CD4-positive, alpha-beta T cell treated with Interleukin-15 for 4 hours (primary cell): ENCODE data around the gene LRMDA.

Experiments used
- DNase-seq: peaks from one replicate; pipeline ENCODE4 v3.0.0-alpha.2; 2020; ENCODE audit warnings: low spot score

The LRMDA gene

GRCh38 chr10:76172020-76172419 is 740.6 kb downstream of the LRMDA start:
- DNase-seq, result no peak

- no peak for DNase-seq
Observed at GRCh38 chr10:76175533-76176165, 744.2 kb downstream of the LRMDA start.

- no peak for DNase-seq
Observed at GRCh38 chr10:76176166-76176550, 744.7 kb downstream of the LRMDA start.

- DNase-seq, result no peak
Observed at GRCh38 chr10:76177936-76178335, 746.5 kb downstream of the LRMDA start.

- no peak for DNase-seq
Observed at GRCh38 chr10:76178532-76179292, 747.3 kb downstream of the LRMDA start.

- no peak for DNase-seq
Observed at GRCh38 chr10:76179806-76180205, 748.4 kb downstream of the LRMDA start.

- DNase-seq, result no peak
Observed at GRCh38 chr10:76184647-76185046, 753.2 kb downstream of the LRMDA start.

GRCh38 chr10:76185471-76186301 is 754.3 kb downstream of the LRMDA start:
- DNase-seq, result no peak

- no peak for DNase-seq
Observed at GRCh38 chr10:76188216-76188615, 756.8 kb downstream of the LRMDA start.

- DNase-seq, result no peak
Observed at GRCh38 chr10:76190634-76191270, 759.3 kb downstream of the LRMDA start.

- no peak for DNase-seq
Observed at GRCh38 chr10:76191336-76191735, 759.9 kb downstream of the LRMDA start.

GRCh38 chr10:76192151-76192550 is 760.7 kb downstream of the LRMDA start:
- no peak for DNase-seq

- no peak for DNase-seq
Observed at GRCh38 chr10:76192694-76193320, 761.4 kb downstream of the LRMDA start.

GRCh38 chr10:76195654-76196390 is 764.4 kb downstream of the LRMDA start:
- DNase-seq, result no peak

GRCh38 chr10:76197293-76197692 is 765.9 kb downstream of the LRMDA start:
- DNase-seq, result no peak

GRCh38 chr10:76198287-76199035 is 767.0 kb downstream of the LRMDA start:
- no peak for DNase-seq

GRCh38 chr10:76201962-76202361 is 770.5 kb downstream of the LRMDA start:
- DNase-seq, result no peak

- DNase-seq, result no peak
Observed at GRCh38 chr10:76202777-76203176, 771.4 kb downstream of the LRMDA start.

GRCh38 chr10:76205361-76205760 is 773.9 kb downstream of the LRMDA start:
- no peak for DNase-seq

- DNase-seq, result no peak
Observed at GRCh38 chr10:76206797-76207352, 775.5 kb downstream of the LRMDA start.
